Stimulated activated CD4-positive, alpha-beta T cell treated with anti-CD3 and anti-CD28 coated beads, Interleukin-2, amount 100 ng/mL, for 4 hours (primary cell): Measurements from ENCODE around the gene TP53I3.
"Not testable (repeated sequence)": the region's sequence is repeated elsewhere in the genome, so short reads cannot be mapped to it uniquely, and the experiment has no call there.

Experiments used
- DNase-seq: peaks from one replicate; pipeline ENCODE4 v3.0.0-alpha.2; 2020; ENCODE audit warnings: low read depth

The TP53I3 gene

GRCh38 chr2:24100732-24101131, 16.1 kb upstream of the TP53I3 start:
- not testable (repeated sequence) for DNase-seq

GRCh38 chr2:24095171-24095677, 10.6 kb upstream of the TP53I3 start:
- DNase-seq: not testable (repeated sequence)

- DNase-seq: not testable (repeated sequence)
These were observed 8.6 kb upstream of the TP53I3 start for GRCh38 chr2:24093270-24093669.

- DNase-seq: no peak
These were observed 4.3 kb upstream of the TP53I3 start for GRCh38 chr2:24088821-24089359.

GRCh38 chr2:24087032-24087431, 2.4 kb upstream of the TP53I3 start:
- no peak for DNase-seq

GRCh38 chr2:24086241-24086640, 1.6 kb upstream of the TP53I3 start:
- DNase-seq: no peak

- no peak for DNase-seq
These were observed 511 bp upstream of the TP53I3 start for GRCh38 chr2:24085200-24085489.

- DNase-seq: peak; percentile 16
These were observed 858 bp downstream of the TP53I3 start for GRCh38 chr2:24083567-24084385.

- DNase-seq: no peak
These were observed 1.7 kb downstream of the TP53I3 start for GRCh38 chr2:24082787-24083566.

- DNase-seq: no peak
These were observed 3.9 kb downstream of the TP53I3 start for GRCh38 chr2:24080701-24081100.

GRCh38 chr2:24077879-24078278, 6.8 kb downstream of the TP53I3 start:
- DNase-seq: no peak

GRCh38 chr2:24077535-24077877, 7.1 kb downstream of the TP53I3 start:
- DNase-seq: no peak

GRCh38 chr2:24076849-24077534, 7.6 kb downstream of the TP53I3 start:
- no peak for DNase-seq

- DNase-seq: peak; percentile 100
These were observed 8.5 kb downstream of the TP53I3 start, which contains the start of gene SF3B6 for GRCh38 chr2:24075915-24076848. SF3B6 (minus strand) TSS chr2:24076326; CDS start chr2:24076229, 97 bp downstream.

GRCh38 chr2:24075259-24075658, 9.4 kb downstream of the TP53I3 start:
- DNase-seq: no peak

GRCh38 chr2:24073816-24074215, 10.8 kb downstream of the TP53I3 start:
- DNase-seq: no peak

- DNase-seq: no peak
These were observed 12.4 kb downstream of the TP53I3 start for GRCh38 chr2:24072259-24072658.

GRCh38 chr2:24065341-24065740, 19.3 kb downstream of the TP53I3 start:
- no peak for DNase-seq

- DNase-seq: no peak
These were observed 25.9 kb downstream of the TP53I3 start for GRCh38 chr2:24058564-24059271.

- no peak for DNase-seq
These were observed 28.9 kb downstream of the TP53I3 start for GRCh38 chr2:24055750-24056149.
